Ureter (tissue), 1 donor: ENCODE measurements around the gene RADIL. TPM values are rescaled to one million over a fixed set of nuclear protein-coding genes. Genes with fewer than 3 reads are reported as not detected.

Source experiments
- DNase-seq: peaks from one replicate; pipeline ENCODE4 v3.0.0-alpha.2; 2020; ENCODE audit warnings: low spot score
- total RNA-seq: library from RNA; stranded (reverse); gene quantifications from one replicate; pipeline ENCODE4 v1.2.4, GENCODE V29; 2023
- donor health status: DM: yes; HTN: yes; CAD: no.

Gene RADIL
- total RNA-seq, 1 donor from 2014 or later, result 4.7 TPM

DNA sequence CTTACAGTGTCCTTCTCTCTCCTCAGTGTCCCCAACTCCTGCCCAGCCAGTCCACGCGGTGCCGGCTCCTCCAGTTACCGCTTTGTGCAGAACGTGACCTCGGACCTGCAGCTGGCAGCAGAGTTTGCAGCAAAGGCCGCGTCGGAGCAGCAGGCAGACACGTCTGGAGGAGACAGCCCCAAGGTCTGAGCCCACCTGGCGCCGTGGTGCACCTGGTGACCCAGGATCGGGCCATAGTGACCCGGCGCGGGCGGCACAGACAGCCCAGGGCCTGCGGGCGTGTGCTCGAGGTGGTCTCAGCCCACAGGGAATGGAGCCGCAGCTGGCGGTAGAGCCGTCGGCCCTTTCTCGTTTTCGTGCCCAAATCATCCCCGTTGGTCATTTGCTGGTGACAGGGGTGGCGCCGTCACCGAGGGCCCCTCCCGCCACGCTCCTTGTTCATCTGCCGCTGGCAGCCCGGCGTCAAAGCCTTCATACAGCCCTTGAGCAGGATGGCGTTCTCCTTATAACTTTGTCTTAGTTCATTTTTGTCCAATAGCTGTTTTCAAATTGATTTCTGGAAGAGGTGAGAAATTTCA is 129.0 kb downstream of the RADIL start:
- DNase-seq, result no peak

DNA sequence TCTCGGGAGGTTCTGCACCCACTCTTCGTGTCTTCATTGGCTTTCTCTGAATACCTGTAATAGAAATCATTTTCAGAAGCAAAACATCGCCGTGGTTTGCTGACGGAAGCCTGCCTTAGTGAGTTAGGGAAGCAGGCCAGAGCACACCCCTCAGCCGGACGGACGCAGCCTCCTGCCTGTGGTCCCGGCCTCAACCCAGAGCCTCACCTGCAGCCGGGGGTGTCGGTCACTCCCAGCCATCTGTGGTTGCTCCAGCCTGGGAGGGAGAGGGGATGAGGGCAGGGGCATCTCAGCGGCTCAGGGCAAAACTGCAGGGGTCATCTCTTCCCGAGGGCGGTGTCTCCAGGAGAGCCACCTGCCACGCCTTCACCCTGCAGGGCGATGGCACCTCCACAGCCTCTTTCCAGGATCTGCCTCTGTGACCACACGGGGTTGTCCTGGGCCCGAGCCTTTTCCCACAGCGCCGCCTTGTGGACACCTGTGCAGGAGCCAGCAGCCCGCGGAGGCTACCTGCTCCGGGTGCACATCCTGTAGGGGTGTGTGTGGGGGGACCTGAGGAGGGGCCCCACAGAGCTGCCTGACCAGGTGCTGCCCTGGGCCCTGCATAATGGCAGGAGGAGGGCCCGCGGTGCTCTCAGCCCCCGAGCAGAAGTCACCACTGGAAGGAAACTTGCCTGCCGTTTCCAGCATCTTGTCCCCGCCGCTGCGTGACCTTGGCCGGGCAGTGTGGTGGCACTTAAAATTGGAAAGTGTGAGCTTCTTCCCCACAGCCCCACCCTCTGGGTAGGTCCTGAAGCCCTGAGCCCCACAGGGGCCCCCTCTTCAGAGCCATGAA is 129.7 kb downstream of the RADIL start:
- peak; percentile 81 for DNase-seq

DNA sequence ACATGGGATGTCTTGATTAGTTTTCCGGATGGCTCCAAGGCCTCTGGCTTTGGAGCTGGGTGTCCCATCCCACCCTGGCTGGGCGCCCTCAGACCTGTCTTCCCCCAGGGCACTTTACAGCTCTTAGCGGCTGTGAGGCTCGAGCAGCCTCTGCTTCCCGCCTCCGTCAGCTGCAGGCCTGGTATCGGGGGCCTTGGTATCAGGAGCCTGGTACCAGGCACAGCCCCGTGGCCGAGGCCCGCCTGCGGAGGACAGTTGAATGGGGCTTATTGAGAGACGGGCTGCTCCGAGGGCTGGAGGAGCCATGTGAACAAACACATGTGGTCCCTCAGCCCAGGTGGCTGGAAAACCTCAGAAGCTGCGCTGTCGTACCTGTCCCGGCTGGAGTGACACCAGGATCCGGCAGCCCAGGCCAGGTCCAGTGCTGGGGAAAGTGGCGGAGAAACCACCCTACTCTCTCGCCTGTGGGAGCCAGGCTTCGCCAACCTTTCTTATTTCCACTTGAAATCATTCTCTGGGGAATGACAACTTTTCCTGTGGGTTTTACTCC is 132.0 kb downstream of the RADIL start:
- DNase-seq, result no peak

DNA sequence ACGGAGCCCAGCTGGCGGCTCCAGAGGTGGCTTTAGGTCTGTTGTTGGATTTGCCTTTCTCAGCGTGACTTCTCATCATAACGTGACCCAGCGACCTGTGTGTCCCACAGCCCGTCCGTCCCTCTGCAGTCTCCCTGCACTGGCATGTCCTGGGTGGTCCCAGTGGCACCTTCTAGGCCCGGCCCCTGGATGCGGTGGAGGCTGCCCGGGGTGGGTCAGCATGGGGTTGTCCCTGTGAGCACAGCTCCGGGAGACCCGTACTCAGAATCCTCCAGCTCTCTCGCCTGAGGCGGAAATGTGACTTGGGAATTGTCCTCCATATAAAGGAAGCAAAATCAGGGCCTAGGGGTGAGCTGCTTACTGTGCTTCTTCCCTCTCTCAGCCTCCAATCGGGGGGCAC is 133.7 kb downstream of the RADIL start:
- DNase-seq, result no peak

DNA sequence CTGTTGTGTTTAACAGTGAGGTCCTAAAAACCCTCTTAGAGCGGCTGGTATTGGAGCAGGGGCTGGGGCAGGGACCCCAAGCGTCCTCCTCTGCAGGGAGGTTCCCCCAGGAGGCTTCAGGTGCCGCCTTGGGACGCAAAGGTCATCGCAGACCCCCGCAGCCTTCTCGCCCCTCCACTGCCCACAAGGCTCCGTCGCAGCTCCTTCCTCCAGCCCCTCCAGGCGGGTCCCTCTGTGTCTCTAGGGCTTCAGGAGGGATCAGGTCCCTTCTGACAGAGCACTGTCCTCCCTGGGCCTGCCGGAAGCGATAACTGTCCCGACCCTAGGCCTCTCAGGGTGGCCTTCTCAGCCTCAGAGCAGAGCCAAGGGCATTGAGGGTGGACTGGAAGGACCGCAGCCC is 134.2 kb downstream of the RADIL start:
- no peak for DNase-seq

Other genes starting within 250 kb of the RADIL start
- gene FOXK1, start 201.4 kb downstream of the RADIL start, total RNA-seq, result 40.4 TPM
- gene AP5Z1, start 108.1 kb downstream of the RADIL start, total RNA-seq, result 39.1 TPM
- 0.29 TPM for gene PAPOLB, start 21.7 kb downstream of the RADIL start, total RNA-seq
- gene MMD2, start 75.5 kb upstream of the RADIL start, total RNA-seq, result not detected
- 16.4 TPM for gene RBAK, start 162.1 kb upstream of the RADIL start, total RNA-seq